ENCODE measurements around the gene THSD4. TPM values are rescaled to one million over a fixed set of nuclear protein-coding genes. Genes with fewer than 3 reads are reported as not detected.

THSD4 gene
- total and polyA plus RNA-seq, 2 of the 4 experiments (the other 2 are of a cell fraction): 25.5 to 31.1 TPM

GRCh38 chr15:71440489-71441110, 325.3 kb downstream of the THSD4 start:
- intact Hi-C loops (cut with micrococcal nuclease) (loop anchor here (1.0 to 5.0 kb wide), 6 partner anchors 54 to 547 kb away; partner anchors contain the start of gene THSD4), dilution Hi-C loops (cut with HindIII; ENCODE audit: low sequenced_read_pairs, unreplicated experiment) (no loop called here), in situ Hi-C loops (cut with MboI; ENCODE audit: low sequenced_read_pairs) (loop anchor here (5.0 kb wide), 2 partner anchors 328 to 463 kb away; no protein-coding TSS in a partner anchor)
- H3K56ac ChIP-seq (ENCODE audit: extremely low read depth, insufficient read depth, low read length): no peak overlapping the region
- peaks cover 15% of the 10 kb centered on the region for H3K4me1 ChIP-seq (ENCODE audit: control insufficient read depth, insufficient read depth, low read length)
- H3K4me2 ChIP-seq (ENCODE audit: low read depth, low read length): no peak overlapping the region
- ChIA-PET CTCF (interaction anchor here (0.5 to 1.6 kb wide), 7 partner anchors 42 to 582 kb away, joined by 3 to 4 read pairs (median 3); no protein-coding TSS in a partner anchor), POLR2A (ENCODE audit: unreplicated experiment) (no interaction called here)
- H3K4ac ChIP-seq (ENCODE audit: low read depth, low read length): no peak overlapping the region
- WGBS, 2 experiments (ENCODE audit: extremely low coverage in 2 of 2, insufficient read length in 1 of 2): no CpG with 5 or more reads among the region's 3 CpGs
- peaks cover 0 to 7% of the 10 kb centered on the region in 2 experiments; a peak in 1 of 4 replicates for H3K79me1 ChIP-seq (ENCODE audit: low read depth in 1 of 2, low read length in 2 of 2)
- TF ChIP-seq CEBPB (IDR thresholded peaks at IDR 0.05; ENCODE audit: low read depth, low read length) (no peak), USF2 (IDR thresholded peaks at IDR 0.05; ENCODE audit: low read depth, low read length) (no peak), CTCF (conservative IDR thresholded peaks at IDR 0.05; ENCODE audit: low read depth, low read length) (peak; percentile 67), SMC3 (IDR thresholded peaks at IDR 0.05; ENCODE audit: low read depth, low read length) (peak; percentile 79), RAD21 (IDR thresholded peaks at IDR 0.05; ENCODE audit: low read length) (peak; percentile 82), MXI1 (IDR thresholded peaks at IDR 0.05; ENCODE audit: borderline replicate concordance, low read depth, low read length) (no peak)
- H3K27ac ChIP-seq (ENCODE audit: insufficient read depth, low read length): no peak overlapping the region
- no peaks in the 10 kb centered on the region for H3K27me3 ChIP-seq (ENCODE audit: control insufficient read depth, insufficient read depth, low read length)
- H2AK5ac ChIP-seq (ENCODE audit: low read depth, low read length): no peak overlapping the region
- no peak overlapping the region for H3K23ac ChIP-seq (ENCODE audit: low read depth, low read length)
- no peak overlapping the region for H4K5ac ChIP-seq (ENCODE audit: low read depth, low read length)
- H4K20me1 ChIP-seq (ENCODE audit: insufficient read depth, low read length): no peaks in the 10 kb centered on the region
- no peak overlapping the region for H3K9ac ChIP-seq (ENCODE audit: low read depth, low read length)
- no TSS peak for BruUV-seq (replicated peaks)
- no peak overlapping the region for H2AK9ac ChIP-seq (replicated peaks; ENCODE audit: low read depth, low read length, poor library complexity)
- H3K18ac ChIP-seq (ENCODE audit: low read depth, low read length): no peak overlapping the region
- no peak overlapping the region for H2AFZ ChIP-seq (replicated peaks; ENCODE audit: low read length, poor library complexity)
- peaks cover 9% of the 10 kb centered on the region for H3K9me1 ChIP-seq (ENCODE audit: insufficient read depth, low read length)
- no peak overlapping the region for H4K91ac ChIP-seq (ENCODE audit: insufficient read depth, low read depth, low read length)
- no peak overlapping the region for H3K14ac ChIP-seq (replicated peaks; ENCODE audit: low read depth, low read length)
- 0 out of 2 replicates have a peak overlapping the region, but pooled peaks have one; percentile 38 for H2BK120ac ChIP-seq (ENCODE audit: low read depth, low read length)
- H2BK20ac ChIP-seq (ENCODE audit: low read depth, low read length): 0 out of 2 replicates have a peak overlapping the region, but pooled peaks have one; percentile 19
- H2BK15ac ChIP-seq (ENCODE audit: low read depth, low read length): no peak overlapping the region
- peak overlapping the region; percentile 27 for H2BK5ac ChIP-seq (ENCODE audit: low read depth, low read length, poor library complexity, severe bottlenecking)
- DNase-seq (peak; percentile 80), ATAC-seq (ENCODE audit: low read depth) (peak; percentile 63)
- peaks cover 3% of the 10 kb centered on the region; the same call in 1 of the 2 replicates for H3K9me3 ChIP-seq (ENCODE audit: control insufficient read depth, insufficient read depth, low read length)
- no peak overlapping the region for H3K4me3 ChIP-seq (ENCODE audit: insufficient read depth, low read depth, low read length)
- H3K36me3 ChIP-seq (ENCODE audit: control insufficient read depth, insufficient read depth, low read length): peaks cover 7% of the 10 kb centered on the region
- no peak overlapping the region for H4K8ac ChIP-seq (ENCODE audit: low read depth in 2 of 2, low read length in 2 of 2)

Measured in IMR-90 (cell line).